B cell (primary cell): ENCODE data around the gene TLR9. TPM values are rescaled to one million over a fixed set of nuclear protein-coding genes. Genes with fewer than 3 reads are reported as not detected.

Experiments used
- ATAC-seq: fragments of 200-7000 bp; cut with Tn5 transposase; one replicate; pipeline ENCODE4 v1.10.0; 2021; ENCODE audit warnings: low read depth, mild to moderate bottlenecking, moderate number of reproducible peaks, moderate library complexity
- CTCF ChIA-PET: fragments of 350-600 bp; sonication (Branson Sonifier 250); formaldehyde crosslinking; loops from one replicate; lab custom pipeline; 2021; ENCODE audit warnings: antibody characterized with exemption, inconsistent platforms; lab: Charles Lee
- POLR2A ChIA-PET: fragments of 350-600 bp; sonication (Branson Sonifier 250); formaldehyde crosslinking; loops from one replicate; lab custom pipeline; 2021; ENCODE audit warnings: antibody characterized with exemption; lab: Charles Lee
- DNase-seq: peaks from one replicate; pipeline ENCODE4 v3.0.0; 2013
- H2AFZ ChIP-seq: 2 replicates; pipeline ENCODE4 v1.6.1; 2012; ENCODE audit warnings: mild to moderate bottlenecking, low read depth, low read length; ENCODE audit not compliant: insufficient read depth, poor library complexity, severe bottlenecking
- H3K27ac ChIP-seq, 2 donors: 1 replicate in 1 of 2; 2 replicates in 1 of 2; pipeline ENCODE4 v1.5.1; 2012 to 2013; ENCODE audit warnings: low read length in 2 of 2, mild to moderate bottlenecking in 2 of 2, moderate library complexity in 1 of 2
- H3K27me3 ChIP-seq, 4 experiments: fragments of 200-600 bp in 1 of 4; sonication (generic) in 1 of 4; replicated peaks in 1 of 4; 1 replicate in 2 of 4; 2 replicates in 2 of 4; pipeline versions ENCODE4 v1.6.1 to v1.7.0; 2013 to 2016; ENCODE audit warnings: low read length in 3 of 4, mild to moderate bottlenecking in 2 of 4, mixed read lengths in 1 of 4, moderate library complexity in 1 of 4; ENCODE audit not compliant: insufficient read depth in 4 of 4, control insufficient read depth in 3 of 4; ENCODE audit errors: control extremely low read depth in 1 of 4
- H3K36me3 ChIP-seq, 2 experiments: replicated peaks in 1 of 2; 1 replicate in 1 of 2; 2 replicates in 1 of 2; pipeline versions ENCODE4 v1.6.1 to v1.7.1; 2013; ENCODE audit warnings: low read length in 1 of 2; ENCODE audit not compliant: insufficient read depth in 2 of 2, control insufficient read depth in 1 of 2; ENCODE audit errors: control extremely low read depth in 1 of 2, extremely low read depth in 1 of 2
- H3K4me1 ChIP-seq, 2 donors: fragments of 200-600 bp in 1 of 2; sonication (generic) in 1 of 2; 1 replicate in 1 of 2; 2 replicates in 1 of 2; pipeline versions ENCODE4 v1.5.1 to v1.6.1; 2013 to 2017; ENCODE audit warnings: low read length in 2 of 2; ENCODE audit not compliant: control insufficient read depth in 2 of 2, insufficient read depth in 2 of 2
- H3K4me2 ChIP-seq: replicated peaks from 2 replicates; pipeline ENCODE3; 2012; ENCODE audit warnings: mild to moderate bottlenecking, low read depth, low read length; ENCODE audit not compliant: poor library complexity, severe bottlenecking
- H3K4me3 ChIP-seq, 5 experiments: fragments of 200-600 bp in 1 of 5; sonication (generic) in 1 of 5; 1 replicate in 3 of 5; 2 replicates in 2 of 5; pipeline versions ENCODE4 v1.5.1 to v1.7.0; 2011 to 2016; ENCODE audit warnings: low read length in 4 of 5, mild to moderate bottlenecking in 4 of 5, low read depth in 2 of 5, control low read depth in 1 of 5, moderate library complexity in 1 of 5; ENCODE audit not compliant: insufficient read depth in 1 of 5; ENCODE audit errors: control extremely low read depth in 1 of 5, extremely low read depth in 1 of 5
- H3K79me2 ChIP-seq: fragments of 200-600 bp; sonication (generic); one replicate; pipeline ENCODE4 v1.6.0; 2016; ENCODE audit warnings: low read length; ENCODE audit not compliant: control insufficient read depth, insufficient read depth
- H3K9ac ChIP-seq: fragments of 200-600 bp; sonication (generic); 2 replicates; pipeline ENCODE4 v1.6.1; 2017; ENCODE audit warnings: mild to moderate bottlenecking, low read length, moderate library complexity
- H3K9me3 ChIP-seq, 3 donors: one replicate each; pipeline versions ENCODE4 v1.6.1 to v1.7.1; 2013; ENCODE audit warnings: low read length in 2 of 3; ENCODE audit not compliant: control insufficient read depth in 2 of 3, insufficient read depth in 1 of 3; ENCODE audit errors: control extremely low read depth in 1 of 3
- H4K20me1 ChIP-seq: 2 replicates; pipeline ENCODE4 v1.6.0; 2012; ENCODE audit warnings: mild to moderate bottlenecking, low read length; ENCODE audit not compliant: insufficient read depth, control insufficient read depth, poor library complexity, severe bottlenecking
- H3K27ac Mint-ChIP-seq: one replicate; pipeline ENCODE4 v1.8.0; 2021; ENCODE audit warnings: mixed read lengths
- H3K27me3 Mint-ChIP-seq: one replicate; pipeline ENCODE4 v1.8.0; 2021; ENCODE audit warnings: mixed read lengths
- H3K4me1 Mint-ChIP-seq: one replicate; pipeline ENCODE4 v1.8.0; 2021; ENCODE audit warnings: mixed read lengths
- H3K4me3 Mint-ChIP-seq: one replicate; pipeline ENCODE4 v1.8.0; 2021; ENCODE audit warnings: mixed read lengths
- H3K9me3 Mint-ChIP-seq: one replicate; pipeline ENCODE4 v1.8.0; 2022; ENCODE audit warnings: mixed read lengths; ENCODE audit not compliant: insufficient read depth
- CTCF ChIP-seq: fragments of 200-600 bp; IDR thresholded peaks from one replicate; pipeline ENCODE4 v1.8.0; 2022; ENCODE audit warnings: antibody characterized with exemption, mild to moderate bottlenecking
- EZH2 ChIP-seq: IDR thresholded peaks from 2 replicates; pipeline ENCODE4 v1.6.1; 2012; ENCODE audit warnings: borderline replicate concordance, low read depth, mild to moderate bottlenecking, moderate library complexity, low read length; ENCODE audit not compliant: insufficient read depth, poor library complexity, severe bottlenecking
- WGBS: methylation state at CpG from one replicate; pipeline ENCODE4 v1.1.5; 2013; ENCODE audit warnings: missing lambda C conversion rate; ENCODE audit not compliant: insufficient coverage; 5-methylcytosine and 5-hydroxymethylcytosine counted together
- intact Hi-C: fragments of 100-400 bp; cut with micrococcal nuclease; formaldehyde crosslinking; loops from one replicate; pipeline ENCODE4 v1.10.0; 2022
- polyA plus RNA-seq: library from polyadenylated mRNA; depleted of rRNA; stranded (reverse); fragments of >200 nt; gene quantifications from 2 replicates; pipeline ENCODE4 v1.2.3, GENCODE V29; 2012
- total RNA-seq, 2 donors: library from RNA; stranded (reverse); fragments of 120-200 nt in 1 of 2; gene quantifications; 1 replicate in 1 of 2; 2 replicates in 1 of 2; pipeline versions ENCODE4 v1.2.3 to v1.2.4, GENCODE V29; 2013 to 2022

The TLR9 gene
- total and polyA plus RNA-seq, 2 donors (not counting 1 experiment from before 2014, with no cell fraction given), result 3.7 to 21.0 TPM

DNA sequence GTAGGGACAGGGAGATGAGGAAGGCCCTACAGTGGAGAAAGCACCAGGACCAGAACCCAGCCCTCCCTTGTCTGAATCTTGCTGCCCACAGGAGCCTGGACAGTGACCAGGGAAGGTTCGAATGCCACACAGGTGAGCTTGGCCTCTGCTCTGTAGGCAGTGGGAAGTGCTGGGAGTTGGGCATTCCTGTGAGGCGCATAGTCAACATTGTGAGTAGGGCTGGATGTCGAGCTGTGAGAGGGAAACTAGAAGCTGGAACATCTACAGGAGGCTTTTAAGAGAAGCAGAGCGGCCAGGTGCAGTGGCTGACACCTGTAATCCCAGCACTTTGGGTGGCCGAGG, 47.8 kb downstream of the TLR9 start:
- TF ChIP-seq CTCF (no peak), EZH2 (no peak)
- no peaks in the 10 kb centered on the region for H3K36me3 ChIP-seq
- DNase-seq (no peak), ATAC-seq (no peak)
- no peak overlapping the region for H3K4me3 ChIP-seq
- H3K27ac ChIP-seq, result no peak overlapping the region
- no peaks in the 10 kb centered on the region for H3K79me2 ChIP-seq
- Mint-ChIP-seq H3K27me3 (no peaks in the 10 kb centered on the region), H3K4me1 (no peaks in the 10 kb centered on the region), H3K27ac (no peak overlapping the region), H3K4me3 (no peak overlapping the region), H3K9me3 (no peaks in the 10 kb centered on the region)
- H4K20me1 ChIP-seq, result no peaks in the 10 kb centered on the region
- 90% methylated on average over 3 of the region's 5 CpGs for WGBS
- no peak overlapping the region for H3K4me2 ChIP-seq
- H3K4me1 ChIP-seq, result no peaks in the 10 kb centered on the region
- H2AFZ ChIP-seq, result no peak overlapping the region
- POLR2A ChIA-PET, result no interaction called here
- CTCF ChIA-PET, result no interaction called here
- H3K27me3 ChIP-seq, result no peaks in the 10 kb centered on the region
- H3K9ac ChIP-seq, result no peak overlapping the region
- intact Hi-C loops, result no loop called here
- no peaks in the 10 kb centered on the region for H3K9me3 ChIP-seq

- H3K4me3 ChIP-seq, result no peak overlapping the region
- DNase-seq, result no peak
- Mint-ChIP-seq H3K9me3 (no peaks in the 10 kb centered on the region), H3K27ac (no peak overlapping the region), H3K4me3 (no peak overlapping the region), H3K27me3 (no peaks in the 10 kb centered on the region), H3K4me1 (no peaks in the 10 kb centered on the region)
- H3K36me3 ChIP-seq, result no peaks in the 10 kb centered on the region
- H3K4me1 ChIP-seq, result no peaks in the 10 kb centered on the region
- H3K4me2 ChIP-seq, result no peak overlapping the region
- no peaks in the 10 kb centered on the region for H3K79me2 ChIP-seq
- intact Hi-C loops, result no loop called here
- H4K20me1 ChIP-seq, result no peaks in the 10 kb centered on the region
- no peak for ATAC-seq
- no peaks in the 10 kb centered on the region for H3K27me3 ChIP-seq
- 92% methylated on average over 15 of the region's 15 CpGs for WGBS
- H3K9me3 ChIP-seq, result no peaks in the 10 kb centered on the region
- ChIA-PET CTCF (no interaction called here), POLR2A (no interaction called here)
- H2AFZ ChIP-seq, result no peak overlapping the region
- TF ChIP-seq CTCF, result no peak
- TF ChIP-seq EZH2, result no peak
- no peak overlapping the region for H3K27ac ChIP-seq
- no peak overlapping the region for H3K9ac ChIP-seq
These were observed 48.3 kb downstream of the TLR9 start for GRCh38 chr3:52176951-52177700.
